Transverse colon (tissue), 4 donors: ENCODE results near the gene COL1A1. TPM values are rescaled to one million over a fixed set of nuclear protein-coding genes. Genes with fewer than 3 reads are reported as not detected.
A peak's percentile ranks its signal among the peaks of the same experiment; 100 is the strongest.

Source experiments
- DNase-seq: peaks from one replicate; pipeline ENCODE4 v3.0.0-alpha.2; 2019
- H3K27ac ChIP-seq, 4 donors: fragments of 200-600 bp; sonication (generic); 2 replicates each; pipeline ENCODE4 v1.5.1; 2016 to 2018; ENCODE audit warnings: inconsistent platforms in 4 of 4
- H3K27me3 ChIP-seq: fragments of 200-600 bp; sonication (generic); 2 replicates; pipeline ENCODE4 v1.5.1; 2017; ENCODE audit warnings: inconsistent platforms
- H3K36me3 ChIP-seq, 4 donors: fragments of 200-600 bp; sonication (generic); 2 replicates each; pipeline ENCODE4 v1.5.1; 2017 to 2019; ENCODE audit warnings: inconsistent platforms in 4 of 4
- H3K4me1 ChIP-seq, 4 donors: fragments of 200-600 bp; sonication (generic); 2 replicates each; pipeline ENCODE4 v1.5.1; 2017 to 2020; ENCODE audit warnings: inconsistent platforms in 4 of 4
- H3K4me3 ChIP-seq, 4 donors: fragments of 200-600 bp; sonication (generic); 1 replicate in 1 of 4; 2 replicates in 3 of 4; pipeline versions ENCODE4 v1.5.1 to v1.6.1; 2017 to 2019; ENCODE audit warnings: inconsistent platforms in 4 of 4
- H3K9me3 ChIP-seq, 2 donors: fragments of 200-600 bp; sonication (generic); 2 replicates each; pipeline ENCODE4 v1.5.1; 2017 to 2019; ENCODE audit warnings: inconsistent platforms in 2 of 2
- EP300 ChIP-seq: sonication (generic); formaldehyde crosslinking; IDR thresholded peaks from one replicate; pipeline ENCODE4 v1.6.1; 2017; ENCODE audit warnings: antibody characterized with exemption, low read depth
- POLR2A ChIP-seq: fragments of 450-650 bp; IDR thresholded peaks from one replicate; pipeline ENCODE4 v1.6.1; 2016; ENCODE audit warnings: antibody characterized with exemption, mild to moderate bottlenecking, moderate library complexity
- POLR2AphosphoS5 ChIP-seq, 3 donors: sonication (generic); formaldehyde crosslinking; IDR thresholded peaks; one replicate each; pipeline ENCODE4 v1.6.1; 2016; ENCODE audit warnings: antibody characterized with exemption in 3 of 3
- WGBS, 2 donors: methylation state at CpG; one replicate each; pipeline ENCODE4 v1.1.5; 2018; ENCODE audit warnings: low coverage in 1 of 2; 5-methylcytosine and 5-hydroxymethylcytosine counted together
- in situ Hi-C, 4 donors: fragments of 200-750 bp; cut with MboI; loops; one replicate each; pipeline versions ENCODE4 v1.15.0 to v1.15.1; 2017; ENCODE audit warnings: low sequenced_read_pairs in 3 of 4, low pct_ligation_motif_present in 1 of 4, low pct_unique_long_range_greater_than_20kb in 1 of 4
- intact Hi-C: fragments of 100-400 bp; cut with DNase I; formaldehyde crosslinking; loops from one replicate; pipeline ENCODE4 v1.15.1; 2023; ENCODE audit warnings: low total_unique reads
- total RNA-seq, 4 donors: library from RNA; depleted of rRNA; stranded (reverse); fragments of >200 nt; gene quantifications; one replicate each; pipeline ENCODE4 v1.1.0, GENCODE V29; 2016
- TF ChIP-seq, protein P1 (sequence below), 5 experiments: fragments of 200-600 bp in 3 of 5; fragments of 450-650 bp in 2 of 5; sonication (generic) in 3 of 5; IDR thresholded peaks; 1 replicate in 2 of 5; 2 replicates in 3 of 5; pipeline ENCODE4 v1.5.1; 2016 to 2017; ENCODE audit warnings: antibody characterized with exemption in 5 of 5, inconsistent platforms in 3 of 5, mild to moderate bottlenecking in 2 of 5, moderate library complexity in 1 of 5

COL1A1 gene
- total RNA-seq, 4 donors from 2014 or later, result 13.0 to 210 (median 79.8) TPM

DNA sequence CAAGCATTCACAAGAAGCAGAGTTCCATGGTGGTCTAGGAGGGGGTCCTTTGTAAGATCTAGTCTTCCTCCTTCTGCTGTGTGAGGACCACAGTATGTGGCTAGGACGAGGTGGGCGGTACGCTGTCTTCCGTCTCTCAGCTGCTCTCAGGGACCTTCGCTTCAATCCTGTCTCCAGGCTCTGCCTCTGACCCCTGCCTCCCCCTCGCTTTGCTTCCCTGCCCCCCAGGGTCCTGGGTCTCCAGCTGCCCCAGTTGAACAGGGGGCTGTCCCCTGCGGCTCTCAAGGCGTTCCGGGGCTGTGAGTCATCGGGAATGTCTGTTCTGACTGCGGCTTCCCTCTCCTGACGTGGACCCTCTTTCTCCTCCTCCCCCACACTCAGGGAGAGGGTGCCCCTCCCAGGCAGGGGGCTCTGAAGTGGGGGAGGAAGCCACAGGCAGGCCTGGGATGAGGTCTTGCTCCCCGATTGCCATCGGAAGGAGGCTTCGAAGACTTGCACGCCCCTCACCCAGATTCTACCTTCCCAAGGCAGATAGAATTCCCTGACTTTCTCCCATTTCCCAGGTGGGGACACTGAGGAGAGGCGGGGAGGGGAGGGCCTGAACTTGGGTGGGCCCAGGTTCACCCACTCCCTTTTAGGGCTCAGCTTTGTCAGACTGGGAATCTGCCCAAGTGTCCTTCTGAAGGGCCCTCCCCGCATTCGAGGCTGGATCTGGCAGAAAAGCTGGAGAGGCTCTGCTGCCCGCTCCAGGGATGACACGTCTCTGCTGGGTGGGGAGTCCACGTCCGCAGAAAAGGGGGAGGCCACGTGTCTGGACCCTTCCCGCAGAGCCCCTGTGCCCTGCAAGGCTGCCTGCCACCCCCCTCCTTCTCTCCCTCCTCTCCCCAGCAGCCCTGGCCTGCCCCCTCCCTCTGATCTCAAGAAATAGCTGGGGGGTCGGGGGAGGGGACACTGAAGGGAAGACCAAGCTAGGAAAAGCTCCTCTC lies 9.1 kb upstream of the COL1A1 start:
- H3K4me3 ChIP-seq, result no peak overlapping the region
- 0 to 45% methylated on average over 1 to 24 of the region's 26 CpGs for WGBS, 2 donors
- peak; percentile 65 for DNase-seq

DNA sequence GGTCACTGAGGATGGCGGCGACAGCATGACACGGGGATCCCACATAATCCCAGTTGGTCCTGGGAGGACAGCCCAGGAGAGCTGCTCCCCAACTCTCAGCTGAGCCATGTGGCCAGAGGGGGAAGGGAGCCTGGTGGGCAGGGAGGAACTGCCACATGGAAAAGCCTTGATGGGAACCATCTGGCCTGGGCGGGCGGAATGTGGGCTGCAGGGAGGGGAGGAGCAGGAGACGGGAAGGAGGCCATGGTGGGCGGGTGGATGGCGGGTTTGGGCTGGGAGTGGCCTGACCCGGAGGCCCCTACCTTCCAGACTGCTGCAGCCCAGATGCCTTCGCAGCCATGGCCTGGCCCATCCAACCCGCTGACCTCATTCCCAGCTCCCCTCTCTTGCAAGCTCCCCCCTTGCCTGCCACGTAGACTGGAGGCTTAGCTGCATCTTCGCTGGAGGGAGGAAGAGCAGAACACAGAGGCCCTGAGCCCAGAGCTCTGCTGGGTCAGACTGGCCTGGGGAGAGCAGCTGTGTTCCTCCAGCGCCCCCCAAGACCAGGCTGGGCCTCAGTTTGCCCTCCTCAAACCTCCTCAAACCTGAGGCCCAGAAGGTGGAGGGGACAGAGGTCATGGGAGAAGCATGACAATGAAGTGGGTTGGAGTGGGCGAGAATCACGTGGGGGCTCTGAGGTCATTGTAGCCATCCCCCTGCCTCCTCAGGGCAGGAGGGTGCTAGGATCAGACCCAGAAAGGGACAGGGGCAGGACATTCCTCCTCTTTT lies 8.2 kb upstream of the COL1A1 start:
- H3K36me3 ChIP-seq, result no peaks in the 10 kb centered on the region
- TF ChIP-seq, protein P1, sequence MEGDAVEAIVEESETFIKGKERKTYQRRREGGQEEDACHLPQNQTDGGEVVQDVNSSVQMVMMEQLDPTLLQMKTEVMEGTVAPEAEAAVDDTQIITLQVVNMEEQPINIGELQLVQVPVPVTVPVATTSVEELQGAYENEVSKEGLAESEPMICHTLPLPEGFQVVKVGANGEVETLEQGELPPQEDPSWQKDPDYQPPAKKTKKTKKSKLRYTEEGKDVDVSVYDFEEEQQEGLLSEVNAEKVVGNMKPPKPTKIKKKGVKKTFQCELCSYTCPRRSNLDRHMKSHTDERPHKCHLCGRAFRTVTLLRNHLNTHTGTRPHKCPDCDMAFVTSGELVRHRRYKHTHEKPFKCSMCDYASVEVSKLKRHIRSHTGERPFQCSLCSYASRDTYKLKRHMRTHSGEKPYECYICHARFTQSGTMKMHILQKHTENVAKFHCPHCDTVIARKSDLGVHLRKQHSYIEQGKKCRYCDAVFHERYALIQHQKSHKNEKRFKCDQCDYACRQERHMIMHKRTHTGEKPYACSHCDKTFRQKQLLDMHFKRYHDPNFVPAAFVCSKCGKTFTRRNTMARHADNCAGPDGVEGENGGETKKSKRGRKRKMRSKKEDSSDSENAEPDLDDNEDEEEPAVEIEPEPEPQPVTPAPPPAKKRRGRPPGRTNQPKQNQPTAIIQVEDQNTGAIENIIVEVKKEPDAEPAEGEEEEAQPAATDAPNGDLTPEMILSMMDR (IDR thresholded peaks at IDR 0.05), result no peak
- TF ChIP-seq POLR2AphosphoS5 (IDR thresholded peaks at IDR 0.05) (peak; percentile 82 to 94 (median 89)), EP300 (peak; percentile 7), POLR2A (peak; percentile 52)
- no peak overlapping the region for H3K4me3 ChIP-seq
- WGBS, 2 donors, result 54 to 60% methylated on average over 3 to 15 of the region's 16 CpGs
- peak; percentile 84 for DNase-seq
- peaks cover 29 to 56% (median 40%) of the 10 kb centered on the region in 4 donors for H3K4me1 ChIP-seq
- intact Hi-C loops (no loop called here), in situ Hi-C loops (loop anchor here in 3 of 4 donors (5.0 to 10.0 kb wide), 3 partner anchors 55 to 65 kb away; partner anchors contain the start of gene TMEM92 (in 1 of the 3))
- no peaks in the 10 kb centered on the region for H3K9me3 ChIP-seq
- H3K27ac ChIP-seq, result peak overlapping the region; percentile 88 to 95 (median 92)
- H3K27me3 ChIP-seq, result peaks cover 20% of the 10 kb centered on the region

More for the DNA sequence above, 9.1 kb upstream of the COL1A1 start:
- peaks cover 29 to 51% (median 39%) of the 10 kb centered on the region in 4 donors for H3K4me1 ChIP-seq
- no peaks in the 10 kb centered on the region for H3K36me3 ChIP-seq
- in situ Hi-C loops, result no loop called here
- H3K27me3 ChIP-seq, result peaks cover 14% of the 10 kb centered on the region
- H3K9me3 ChIP-seq, result no peaks in the 10 kb centered on the region
- TF ChIP-seq, protein P1 (IDR thresholded peaks at IDR 0.05), result no peak
- TF ChIP-seq POLR2AphosphoS5 (IDR thresholded peaks at IDR 0.05), result peak in 2 of 3 donors; percentile 49 to 54
- peak overlapping the region; percentile 88 to 95 (median 92) for H3K27ac ChIP-seq
- intact Hi-C loops, result no loop called here

DNA sequence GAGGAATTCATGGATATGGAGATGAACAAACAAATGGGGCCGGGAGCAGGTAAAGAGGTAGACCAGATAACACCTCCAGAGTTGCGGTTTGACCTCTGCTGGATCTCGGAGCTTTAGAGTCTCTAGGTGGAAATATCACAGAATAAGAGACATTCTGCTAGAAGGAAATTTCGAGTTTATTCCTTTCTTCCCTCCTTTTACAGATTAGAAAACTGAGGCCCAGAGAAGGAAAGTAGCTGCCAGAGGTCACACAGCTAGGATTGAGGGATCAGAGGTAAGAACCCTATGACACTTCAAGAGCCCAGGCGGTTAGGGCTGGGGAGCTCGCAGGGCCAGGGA lies 7.7 kb upstream of the COL1A1 start:
- Histone ChIP-seq H3K4me1 (peaks cover 29 to 61% (median 43%) of the 10 kb centered on the region in 4 donors), H3K27me3 (peaks cover 25% of the 10 kb centered on the region), H3K27ac (peak overlapping the region; percentile 81 to 95 (median 89)), H3K4me3 (no peak overlapping the region), H3K36me3 (no peaks in the 10 kb centered on the region), H3K9me3 (no peaks in the 10 kb centered on the region)
- no peak for DNase-seq
- in situ Hi-C loops (loop anchor here in 3 of 4 donors (5.0 to 10.0 kb wide), 3 partner anchors 56 to 66 kb away; partner anchors contain the start of gene TMEM92 (in 1 of the 3)), intact Hi-C loops (no loop called here)
- WGBS, 2 donors, result 78 to 83% methylated on average over 6 of the region's 6 CpGs
- TF ChIP-seq POLR2A (no peak), EP300 (no peak), POLR2AphosphoS5 (IDR thresholded peaks at IDR 0.05) (no peak)
- TF ChIP-seq, protein P1 (IDR thresholded peaks at IDR 0.05), result no peak
